SU-DHL-6 (cell line): ENCODE measurements around the gene TAS2R38.

Experiments used
- CTCF ChIP-seq: fragments of 200-600 bp; sonication (generic); IDR thresholded peaks from one replicate; pipeline ENCODE4 v1.5.1; 2017; ENCODE audit warnings: antibody characterized with exemption, mild to moderate bottlenecking, low read length, moderate library complexity; ENCODE audit not compliant: insufficient read depth, poor library complexity, severe bottlenecking
- EZH2phosphoT487 ChIP-seq: fragments of 200-600 bp; sonication (generic), shearing (Covaris generic); conservative IDR thresholded peaks from 2 replicates; pipeline ENCODE4 v1.6.1; 2018; ENCODE audit warnings: mild to moderate bottlenecking, antibody characterized with exemption, low read length, moderate library complexity, mixed read lengths

GRCh38 chr7:141973673-141974072 lies at the start of gene TAS2R38:
- no peak for TF ChIP-seq CTCF
- no peak for TF ChIP-seq EZH2phosphoT487
